Uterus (tissue), 2 donors: ENCODE data around the gene NDUFA8.

Experiments used
- CTCF ChIP-seq, 4 experiments: fragments of 200-600 bp in 2 of 4; fragments of 450-650 bp in 2 of 4; sonication (generic) in 2 of 4; IDR thresholded peaks; one replicate each; pipeline ENCODE4 v1.5.1; 2016 to 2019; ENCODE audit warnings: antibody characterized with exemption in 4 of 4, mild to moderate bottlenecking in 2 of 4, moderate library complexity in 1 of 4
- POLR2A ChIP-seq, 2 donors: fragments of 450-650 bp; IDR thresholded peaks; one replicate each; pipeline ENCODE4 v1.6.1; 2016; ENCODE audit warnings: antibody characterized with exemption in 2 of 2, mild to moderate bottlenecking in 1 of 2, moderate library complexity in 1 of 2

GRCh38 chr9:122124048-122124447, 35.5 kb downstream of the NDUFA8 start:
- TF ChIP-seq POLR2A (IDR thresholded peaks at IDR 0.05) (no peak), CTCF (IDR thresholded peaks at IDR 0.05) (no peak)
